Measurements from ENCODE around the gene TARS1.

GRCh38 chr5:33410221-33410620 is 30.5 kb upstream of the TARS1 start:
- TF ChIP-seq CTCF (IDR thresholded peaks at IDR 0.05 in 8 of 11, conservative IDR thresholded peaks at IDR 0.05 in 3 of 11): no peak
- TF ChIP-seq POLR2A (IDR thresholded peaks at IDR 0.05): no peak
- no peak for TF ChIP-seq POLR2AphosphoS5 (IDR thresholded peaks at IDR 0.05)
